SHP77 (cell line): Measurements from ENCODE around the gene DHRS12.

Source experiments
- DNase-seq, 2 experiments: peaks; one replicate each; lab custom pipeline; 2025; lab: John Stamatoyannopoulos, UW

Gene DHRS12

GRCh38 chr13:51781246-51782022 is 22.5 kb downstream of the DHRS12 start:
- peak; percentile 12 to 44 for DNase-seq

- no peak for DNase-seq
Observed at GRCh38 chr13:51780099-51780498, 23.9 kb downstream of the DHRS12 start.

GRCh38 chr13:51778392-51778791 is 25.6 kb downstream of the DHRS12 start:
- peak in 1 of 2 experiments; percentile 1 for DNase-seq

- DNase-seq, result no peak
Observed at GRCh38 chr13:51777921-51778320, 26.0 kb downstream of the DHRS12 start.

- DNase-seq, result no peak
Observed at GRCh38 chr13:51776179-51776578, 27.8 kb downstream of the DHRS12 start.

GRCh38 chr13:51773515-51773914 is 30.4 kb downstream of the DHRS12 start:
- no peak for DNase-seq

- DNase-seq, result no peak
Observed at GRCh38 chr13:51772781-51773180, 31.2 kb downstream of the DHRS12 start.

GRCh38 chr13:51772105-51772455 is 31.9 kb downstream of the DHRS12 start:
- DNase-seq, result no peak

GRCh38 chr13:51771418-51772104 is 32.4 kb downstream of the DHRS12 start:
- no peak for DNase-seq

GRCh38 chr13:51770681-51771417 is 33.1 kb downstream of the DHRS12 start:
- DNase-seq, result no peak

GRCh38 chr13:51770160-51770559 is 33.8 kb downstream of the DHRS12 start:
- no peak for DNase-seq

GRCh38 chr13:51769455-51770127 is 34.4 kb downstream of the DHRS12 start:
- DNase-seq, result no peak

- no peak for DNase-seq
Observed at GRCh38 chr13:51768976-51769375, 35.0 kb downstream of the DHRS12 start.

GRCh38 chr13:51768378-51768921 is 35.5 kb downstream of the DHRS12 start:
- no peak for DNase-seq

- no peak for DNase-seq
Observed at GRCh38 chr13:51767100-51767499, 36.9 kb downstream of the DHRS12 start.

- DNase-seq, result no peak
Observed at GRCh38 chr13:51765142-51765515, 38.8 kb downstream of the DHRS12 start.

- DNase-seq, result peak; percentile 63 to 70
Observed at GRCh38 chr13:51764184-51765141, 39.5 kb downstream of the DHRS12 start.

- no peak for DNase-seq
Observed at GRCh38 chr13:51763486-51763885, 40.5 kb downstream of the DHRS12 start.

GRCh38 chr13:51761643-51762350 is 42.2 kb downstream of the DHRS12 start:
- no peak for DNase-seq

- DNase-seq, result no peak
Observed at GRCh38 chr13:51760592-51760991, 43.4 kb downstream of the DHRS12 start.
